WERI-Rb-1 (cell line): ENCODE measurements around the gene SGK1.
"Not testable (repeated sequence)": the region's sequence is repeated elsewhere in the genome, so short reads cannot be mapped to it uniquely, and the experiment has no call there.

Experiments used
- DNase-seq: peaks from one replicate; pipeline ENCODE4 v3.0.0-alpha.2; 2020
- H3K27ac ChIP-seq: fragments of 250-450 bp; sonication (Bioruptor Pico); 2 replicates; pipeline ENCODE4 v1.5.1; 2020; ENCODE audit warnings: mild to moderate bottlenecking, moderate library complexity
- H3K27me3 ChIP-seq: fragments of 250-450 bp; sonication (Bioruptor Pico); 2 replicates; pipeline ENCODE4 v1.5.1; 2021; ENCODE audit warnings: mild to moderate bottlenecking, low read depth, moderate library complexity; ENCODE audit not compliant: insufficient read depth, severe bottlenecking
- H3K36me3 ChIP-seq: fragments of 250-450 bp; sonication (Bioruptor Pico); 2 replicates; pipeline ENCODE4 v1.5.1; 2020; ENCODE audit warnings: mild to moderate bottlenecking, moderate library complexity
- H3K4me3 ChIP-seq: 2 replicates; pipeline ENCODE4 v1.5.1; 2011; ENCODE audit warnings: low read depth, mild to moderate bottlenecking, control low read depth, low read length
- H3K9me3 ChIP-seq: fragments of 250-450 bp; sonication (Bioruptor Pico); 2 replicates; pipeline ENCODE4 v1.5.1; 2021; ENCODE audit warnings: mild to moderate bottlenecking, moderate library complexity; ENCODE audit not compliant: severe bottlenecking
- CTCF ChIP-seq: IDR thresholded peaks from 2 replicates; pipeline ENCODE4 v1.5.1; 2011; ENCODE audit warnings: low read depth, mild to moderate bottlenecking, control low read depth, inconsistent platforms, low read length

Gene SGK1

DNA sequence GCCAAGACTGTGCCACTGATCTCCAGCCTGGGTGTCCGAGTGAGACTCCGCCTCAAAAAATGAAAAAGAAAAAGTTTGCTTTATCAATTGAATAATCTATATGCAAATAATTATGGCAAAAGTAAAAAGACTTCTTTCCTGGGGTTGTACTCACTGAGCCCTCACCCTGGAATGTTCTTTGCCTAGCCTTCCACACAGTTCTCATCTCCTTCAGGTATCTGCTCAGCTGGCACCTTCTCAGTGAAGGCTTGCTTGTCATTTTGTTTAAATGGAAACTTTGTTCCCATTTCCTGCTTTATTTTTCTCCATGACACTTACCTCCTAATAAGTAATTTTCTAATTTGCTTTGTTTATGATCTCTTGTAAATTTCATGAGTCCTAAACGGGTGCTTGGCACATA, 96.7 kb downstream of the SGK1 start:
- no peaks in the 10 kb centered on the region for H3K36me3 ChIP-seq
- no peak for TF ChIP-seq CTCF
- H3K9me3 ChIP-seq, result no peaks in the 10 kb centered on the region
- H3K4me3 ChIP-seq, result no peak overlapping the region
- no peaks in the 10 kb centered on the region for H3K27me3 ChIP-seq
- H3K27ac ChIP-seq, result no peak overlapping the region
- DNase-seq, result no peak

- H3K27me3 ChIP-seq, result no peaks in the 10 kb centered on the region
- H3K9me3 ChIP-seq, result no peaks in the 10 kb centered on the region
- H3K36me3 ChIP-seq, result no peaks in the 10 kb centered on the region
- no peak overlapping the region for H3K4me3 ChIP-seq
- H3K27ac ChIP-seq, result no peak overlapping the region
- no peak for DNase-seq
- TF ChIP-seq CTCF, result no peak
Measured at GRCh38 chr6:134217798-134218140, 100.1 kb downstream of the SGK1 start.

DNA sequence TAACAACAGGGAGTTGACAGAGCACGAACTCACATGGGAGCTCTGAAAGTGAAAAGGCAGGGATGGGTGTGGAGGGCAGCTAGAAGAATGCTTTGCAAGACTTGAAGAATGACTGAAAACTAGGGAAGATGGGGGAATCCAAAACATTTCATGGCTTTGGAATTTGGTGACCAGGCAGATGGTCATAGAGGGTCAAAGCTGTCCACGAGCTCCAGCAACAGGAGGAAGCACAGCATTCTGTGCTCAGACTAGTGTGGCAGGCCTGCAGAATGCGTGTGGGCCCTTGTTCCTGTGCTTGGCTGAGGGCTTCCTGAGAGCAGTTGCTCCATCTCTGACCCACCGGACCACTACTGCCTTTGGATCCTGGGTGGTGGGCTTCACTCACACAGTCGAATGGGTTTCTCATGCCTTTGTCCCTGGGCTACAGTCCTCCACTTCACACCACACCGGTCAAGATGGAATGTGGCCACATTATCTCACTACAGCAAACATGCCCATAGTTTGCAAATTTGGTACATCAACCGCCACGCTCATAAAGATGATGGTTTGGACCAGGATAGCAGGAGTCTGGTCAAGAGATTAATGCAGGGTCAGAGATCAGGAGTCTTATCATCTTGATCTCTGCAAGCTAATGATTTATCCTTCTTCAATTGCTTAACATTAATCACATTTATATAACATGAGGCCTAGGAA, 100.7 kb downstream of the SGK1 start:
- H3K4me3 ChIP-seq, result no peak overlapping the region
- no peak for DNase-seq
- H3K9me3 ChIP-seq, result no peaks in the 10 kb centered on the region
- no peaks in the 10 kb centered on the region for H3K27me3 ChIP-seq
- TF ChIP-seq CTCF, result no peak
- H3K36me3 ChIP-seq, result no peaks in the 10 kb centered on the region
- H3K27ac ChIP-seq, result no peak overlapping the region

DNA sequence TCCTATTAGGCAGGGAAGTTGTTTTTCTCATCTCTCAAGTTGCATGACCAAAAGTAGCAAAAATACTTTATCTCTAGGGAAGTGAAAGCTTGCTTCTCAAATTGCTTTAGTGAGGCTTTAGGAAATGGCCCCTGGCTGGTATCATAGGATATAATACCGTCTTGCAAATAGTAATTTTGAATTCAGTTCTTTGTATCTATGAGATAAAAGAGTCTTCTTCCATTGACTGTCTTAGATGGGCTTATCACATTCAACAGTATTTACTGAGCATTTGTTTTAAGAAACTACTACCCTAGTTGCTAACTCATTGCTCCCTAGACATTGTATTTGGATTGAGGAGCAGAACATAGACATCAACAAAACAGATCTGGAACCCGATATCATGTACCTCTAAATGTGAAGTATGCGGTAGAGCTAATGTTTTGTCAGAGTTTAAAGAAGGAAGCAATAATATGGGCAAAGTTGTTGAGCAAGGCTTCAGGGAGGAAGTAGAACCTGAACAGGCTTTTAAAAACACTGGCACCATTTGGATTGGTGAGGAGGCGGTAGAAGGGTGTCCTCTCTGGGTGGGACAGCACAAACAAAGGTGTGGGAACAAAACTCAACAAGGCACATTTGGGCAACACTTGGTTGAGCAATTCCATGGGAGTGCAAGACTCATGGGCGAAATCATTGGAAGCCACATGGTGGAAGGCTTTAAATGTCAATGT, 101.5 kb downstream of the SGK1 start:
- H3K4me3 ChIP-seq, result no peak overlapping the region
- no peaks in the 10 kb centered on the region for H3K36me3 ChIP-seq
- no peaks in the 10 kb centered on the region for H3K9me3 ChIP-seq
- TF ChIP-seq CTCF, result no peak
- DNase-seq, result no peak
- H3K27ac ChIP-seq, result no peak overlapping the region
- no peaks in the 10 kb centered on the region for H3K27me3 ChIP-seq

DNA sequence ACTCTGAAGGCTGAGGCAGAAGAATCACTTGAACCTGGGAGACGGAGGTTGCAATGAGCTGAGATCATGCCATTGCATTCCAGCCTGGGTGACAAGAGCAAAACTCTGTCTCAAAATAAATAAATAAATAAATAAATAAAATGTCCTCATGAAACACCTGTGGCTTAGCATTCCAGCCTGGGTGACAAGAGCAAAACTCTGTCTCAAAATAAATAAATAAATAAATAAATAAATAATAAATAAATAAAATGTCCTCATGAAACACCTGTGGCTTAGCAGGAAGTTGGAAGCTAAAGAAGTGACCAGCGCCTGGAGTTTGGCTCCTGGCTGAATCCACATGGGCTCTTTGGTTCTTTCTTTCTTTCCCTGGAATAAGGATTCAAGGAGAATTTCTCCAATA, 104.5 kb downstream of the SGK1 start:
- not testable (repeated sequence) for H3K4me3 ChIP-seq, H3K27me3 ChIP-seq, H3K9me3 ChIP-seq, H3K36me3 ChIP-seq, H3K27ac ChIP-seq, DNase-seq

DNA sequence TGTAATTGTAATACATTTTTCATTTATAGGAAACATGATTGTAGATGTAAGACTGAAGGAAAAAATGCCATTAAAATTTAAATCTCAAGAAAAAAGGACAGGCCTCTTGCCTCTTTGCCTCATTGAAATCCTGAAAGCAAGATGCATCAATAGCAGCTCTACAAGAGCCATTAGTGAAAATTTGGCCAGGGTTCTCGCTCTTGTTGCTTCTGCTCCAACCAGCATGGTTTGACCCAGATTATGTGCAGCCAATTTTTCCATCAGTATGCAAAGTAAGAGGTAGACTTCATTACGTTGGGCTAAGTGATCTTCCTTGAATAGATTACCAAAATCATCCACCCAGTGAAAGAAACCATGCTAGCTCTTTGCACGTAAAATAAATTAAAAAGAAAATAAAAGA, 106.6 kb downstream of the SGK1 start:
- H3K36me3 ChIP-seq, result no peaks in the 10 kb centered on the region
- TF ChIP-seq CTCF, result no peak
- H3K9me3 ChIP-seq, result peaks cover 2% of the 10 kb centered on the region
- DNase-seq, result no peak
- H3K4me3 ChIP-seq, result no peak overlapping the region
- H3K27me3 ChIP-seq, result no peaks in the 10 kb centered on the region
- H3K27ac ChIP-seq, result no peak overlapping the region
